RWPE2 (cell line): ENCODE data around the gene CYP4F12.

ENCODE experiments used
- ATAC-seq: fragments of 200-7000 bp; cut with Tn5 transposase; 3 replicates; pipeline ENCODE4 v1.9.1; 2021; ENCODE audit warnings: low read depth
- DNase-seq: peaks from one replicate; pipeline ENCODE4 v3.0.0-alpha.2; 2020; ENCODE audit warnings: low spot score
- H3K27ac ChIP-seq: fragments of 450-650 bp; 2 replicates; pipeline ENCODE4 v1.5.1; 2017; ENCODE audit warnings: mild to moderate bottlenecking; ENCODE audit not compliant: poor library complexity, severe bottlenecking
- H3K27me3 ChIP-seq: fragments of 250-450 bp; sonication (Bioruptor Pico); 2 replicates; pipeline ENCODE4 v1.5.1; 2021; ENCODE audit warnings: mild to moderate bottlenecking, moderate library complexity; ENCODE audit not compliant: insufficient read depth, poor library complexity, severe bottlenecking
- H3K36me3 ChIP-seq: fragments of 250-450 bp; sonication (Bioruptor Pico); 2 replicates; pipeline ENCODE4 v1.5.1; 2020; ENCODE audit warnings: low read depth, mild to moderate bottlenecking, moderate library complexity
- H3K4me1 ChIP-seq: fragments of 250-450 bp; sonication (Bioruptor Pico); 2 replicates; pipeline ENCODE4 v1.5.1; 2021; ENCODE audit warnings: mild to moderate bottlenecking, moderate library complexity; ENCODE audit not compliant: insufficient read depth, poor library complexity, severe bottlenecking
- H3K4me3 ChIP-seq: fragments of 250-450 bp; sonication (Bioruptor Pico); 2 replicates; pipeline ENCODE4 v1.5.1; 2021; ENCODE audit warnings: mild to moderate bottlenecking, moderate library complexity; ENCODE audit not compliant: severe bottlenecking
- H3K9me3 ChIP-seq: fragments of 250-450 bp; sonication (Bioruptor Pico); 2 replicates; pipeline ENCODE4 v1.5.1; 2021; ENCODE audit warnings: mild to moderate bottlenecking, moderate library complexity; ENCODE audit not compliant: severe bottlenecking
- CTCF ChIP-seq: fragments of 450-650 bp; IDR thresholded peaks from one replicate; pipeline ENCODE4 v1.5.1; 2017; ENCODE audit warnings: mild to moderate bottlenecking, moderate library complexity; ENCODE audit not compliant: poor library complexity, severe bottlenecking

CYP4F12 gene

GRCh38 chr19:15701757-15702533, 29.1 kb downstream of the CYP4F12 start:
- DNase-seq (no peak), ATAC-seq (no peak)
- no peak overlapping the region for H3K27ac ChIP-seq
- no peaks in the 10 kb centered on the region for H3K36me3 ChIP-seq
- no peak for TF ChIP-seq CTCF
- H3K4me3 ChIP-seq: no peak overlapping the region
- no peaks in the 10 kb centered on the region for H3K27me3 ChIP-seq
- H3K4me1 ChIP-seq: no peaks in the 10 kb centered on the region
- no peaks in the 10 kb centered on the region for H3K9me3 ChIP-seq

DNA sequence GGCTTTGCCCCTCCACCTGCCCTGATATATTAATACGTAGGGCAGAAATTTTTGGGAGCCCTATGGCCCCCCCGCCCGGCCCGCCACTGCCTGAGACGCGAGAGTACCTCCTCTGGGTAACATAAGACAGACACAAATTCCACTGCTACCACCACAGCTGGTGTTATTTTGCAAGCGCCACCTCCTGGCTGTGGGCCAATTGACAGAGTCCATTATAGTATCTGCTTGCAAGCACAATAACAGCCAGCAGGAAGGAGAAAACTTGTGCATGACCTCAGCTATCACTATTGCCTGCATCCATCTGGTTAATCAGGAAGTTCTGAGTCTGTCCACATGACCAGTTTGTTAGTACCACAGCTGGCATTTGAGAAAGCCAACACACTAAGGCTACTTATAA, 29.6 kb downstream of the CYP4F12 start:
- no peak for TF ChIP-seq CTCF
- DNase-seq (no peak), ATAC-seq (peak; percentile 45; the same call in 1 of the 3 replicates)
- Histone ChIP-seq H3K4me1 (no peaks in the 10 kb centered on the region), H3K27ac (no peak overlapping the region), H3K4me3 (no peak overlapping the region), H3K36me3 (no peaks in the 10 kb centered on the region), H3K9me3 (no peaks in the 10 kb centered on the region), H3K27me3 (no peaks in the 10 kb centered on the region)

DNA sequence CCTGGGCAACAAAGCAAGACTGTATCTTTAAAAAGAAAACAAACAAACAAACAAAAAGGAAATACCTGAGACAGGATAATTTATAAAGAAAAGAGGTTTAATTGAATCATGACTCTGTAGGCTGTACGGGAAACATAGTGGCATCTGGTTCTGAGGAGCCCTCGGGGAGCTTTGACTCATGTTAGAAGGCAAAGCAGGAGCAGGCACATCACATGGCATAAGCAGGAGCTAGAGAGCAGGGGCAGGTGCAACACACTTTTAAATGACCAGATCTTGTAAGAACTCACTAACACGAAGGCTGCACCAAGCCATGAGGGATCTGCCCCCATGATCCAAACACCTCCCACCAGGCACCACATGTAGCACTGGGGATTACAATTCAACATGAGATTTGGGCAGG, 41.8 kb downstream of the CYP4F12 start:
- TF ChIP-seq CTCF: no peak
- DNase-seq (no peak), ATAC-seq (no peak)
- Histone ChIP-seq H3K36me3 (no peaks in the 10 kb centered on the region), H3K4me1 (no peaks in the 10 kb centered on the region), H3K27me3 (no peaks in the 10 kb centered on the region), H3K27ac (no peak overlapping the region), H3K4me3 (no peak overlapping the region), H3K9me3 (no peaks in the 10 kb centered on the region)

DNA sequence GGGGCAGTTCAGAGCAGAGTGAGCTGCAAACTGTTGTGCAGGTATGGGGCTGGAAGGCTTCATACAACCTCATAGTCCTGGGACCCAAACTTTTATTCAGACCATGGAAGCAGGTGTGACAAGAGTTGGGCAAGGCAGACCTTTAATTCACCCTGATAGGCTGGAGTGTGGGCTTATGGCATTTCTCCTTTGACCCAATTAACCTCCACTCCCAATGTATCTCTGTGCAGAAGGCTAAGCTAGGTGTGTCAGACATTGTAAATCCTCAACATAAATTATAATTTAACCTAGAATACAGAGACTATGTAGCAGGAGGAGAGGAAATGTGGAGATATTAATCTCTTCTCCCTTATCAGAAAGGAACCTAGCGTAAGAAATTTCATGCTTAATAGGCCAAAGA, 42.8 kb downstream of the CYP4F12 start:
- TF ChIP-seq CTCF: no peak
- no peak for ATAC-seq
- Histone ChIP-seq H3K27ac (no peak overlapping the region), H3K36me3 (no peaks in the 10 kb centered on the region), H3K4me1 (no peaks in the 10 kb centered on the region), H3K4me3 (no peak overlapping the region), H3K27me3 (no peaks in the 10 kb centered on the region), H3K9me3 (no peaks in the 10 kb centered on the region)
- no peak for DNase-seq

- H3K27me3 ChIP-seq: peaks cover 4% of the 10 kb centered on the region
- no peak for ATAC-seq
- H3K9me3 ChIP-seq: no peaks in the 10 kb centered on the region
- no peak for TF ChIP-seq CTCF
- H3K4me3 ChIP-seq: no peak overlapping the region
- H3K4me1 ChIP-seq: no peaks in the 10 kb centered on the region
- H3K27ac ChIP-seq: no peak overlapping the region
- no peak for DNase-seq
- no peaks in the 10 kb centered on the region for H3K36me3 ChIP-seq
Observed at GRCh38 chr19:15717809-15718208, 44.9 kb downstream of the CYP4F12 start.
